ENCODE results near the gene NUB1. TPM values are rescaled to one million over a fixed set of nuclear protein-coding genes. Genes with fewer than 3 reads are reported as not detected.
A peak's percentile ranks its signal among the peaks of the same experiment; 100 is the strongest.

Gene NUB1
- total RNA-seq, 2 experiments from 2014 or later = 84.8 to 91.8 TPM

DNA sequence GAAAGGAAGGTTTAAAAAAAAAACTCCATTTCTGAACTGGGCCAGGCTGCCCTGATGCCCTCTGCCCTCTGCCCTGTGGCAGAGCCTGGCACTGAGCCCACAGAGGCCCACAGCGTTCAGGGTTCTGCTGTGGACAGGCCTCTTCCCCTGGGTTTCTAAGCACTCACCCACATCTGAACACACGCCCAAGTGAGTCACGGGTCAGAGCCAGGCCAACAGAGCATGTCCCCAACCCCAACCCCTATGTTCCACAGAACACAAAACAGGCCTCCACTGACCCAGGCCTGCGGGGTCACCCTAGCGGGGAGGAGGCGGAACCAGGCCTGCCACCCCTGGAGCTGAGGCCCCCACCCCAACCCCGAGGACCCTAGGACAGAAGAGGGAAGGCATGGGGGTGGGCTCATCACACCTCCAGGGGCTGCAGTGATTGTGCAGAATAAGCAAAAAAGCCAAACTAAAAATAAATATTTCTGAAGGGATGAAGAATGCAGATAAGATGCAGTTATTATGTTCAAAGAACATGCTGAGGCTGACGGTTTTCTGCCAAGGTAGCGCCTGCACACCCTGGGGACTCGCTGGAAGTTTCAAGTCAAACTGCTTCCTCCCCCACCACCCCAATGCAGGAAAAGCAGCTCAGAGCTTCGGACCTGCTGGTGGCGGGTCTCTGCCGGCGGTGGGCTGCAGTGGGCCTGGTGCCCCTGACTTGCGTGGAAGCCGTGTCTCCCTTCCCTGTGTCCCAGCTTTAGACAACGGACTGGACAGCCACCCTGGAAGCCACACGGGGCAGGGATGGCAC lies 62.8 kb downstream of the NUB1 start:
- Mint-ChIP-seq H3K27ac (no peak overlapping the region), H3K4me3 (no peak overlapping the region), H3K4me1 (peaks cover 9% of the 10 kb centered on the region), H3K9me3 (no peaks in the 10 kb centered on the region), H3K36me3 (no peaks in the 10 kb centered on the region), H3K27me3 (peaks cover 17% of the 10 kb centered on the region)
- POLR2A ChIA-PET = no interaction called here
- no peak for DNase-seq
- no peak for ATAC-seq (ENCODE audit: low read depth)

DNA sequence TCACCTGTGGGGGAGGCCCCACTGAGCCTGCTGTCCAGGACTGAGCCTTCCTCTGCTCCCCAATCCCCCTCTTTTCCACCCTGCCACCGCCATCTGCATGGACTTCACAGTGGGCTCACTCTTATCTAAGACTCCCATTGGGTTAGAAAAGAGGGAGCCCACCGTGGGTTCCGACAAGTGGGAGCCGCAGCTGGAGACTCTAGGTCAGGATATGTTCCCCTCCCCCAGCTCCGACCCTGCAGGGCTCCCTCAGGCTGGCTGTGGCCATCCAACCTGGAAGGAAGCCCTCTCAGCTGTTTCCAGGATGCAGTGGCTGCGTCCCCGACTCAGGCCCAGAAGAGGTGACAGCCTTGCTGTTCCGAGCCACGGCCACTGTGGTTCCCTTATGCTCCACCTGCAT lies 63.4 kb downstream of the NUB1 start:
- no peaks in the 10 kb centered on the region for H3K36me3 Mint-ChIP-seq
- H3K27me3 Mint-ChIP-seq = peaks cover 17% of the 10 kb centered on the region
- POLR2A ChIA-PET = no interaction called here
- DNase-seq = no peak
- H3K4me3 Mint-ChIP-seq = no peak overlapping the region
- H3K27ac Mint-ChIP-seq = no peak overlapping the region
- no peaks in the 10 kb centered on the region for H3K9me3 Mint-ChIP-seq
- H3K4me1 Mint-ChIP-seq = peaks cover 9% of the 10 kb centered on the region
- no peak for ATAC-seq (ENCODE audit: low read depth)

DNA sequence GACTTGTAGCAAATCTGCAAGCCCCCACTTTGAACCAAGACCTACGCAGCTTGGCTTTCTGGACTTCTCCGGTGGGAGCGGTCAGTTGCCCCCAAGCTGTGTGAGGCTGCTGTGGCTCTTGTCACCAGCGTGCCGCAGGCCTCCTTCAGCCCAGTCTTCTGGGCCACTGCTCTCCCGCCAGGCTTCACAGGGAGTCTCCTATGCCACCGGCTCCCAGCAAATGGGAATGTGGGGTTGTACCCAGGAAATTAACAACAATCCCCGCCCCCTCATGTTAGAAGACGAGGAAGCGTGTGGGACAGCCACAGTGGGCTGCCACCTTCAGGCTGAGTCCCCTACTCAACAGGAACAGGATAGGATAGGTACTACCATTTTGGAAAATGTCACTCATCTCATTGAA lies 64.0 kb downstream of the NUB1 start:
- peaks cover 20% of the 10 kb centered on the region for H3K27me3 Mint-ChIP-seq
- ATAC-seq (ENCODE audit: low read depth) = no peak
- no peaks in the 10 kb centered on the region for H3K9me3 Mint-ChIP-seq
- H3K4me3 Mint-ChIP-seq = no peak overlapping the region
- H3K36me3 Mint-ChIP-seq = no peaks in the 10 kb centered on the region
- POLR2A ChIA-PET = no interaction called here
- no peak for DNase-seq
- peaks cover 9% of the 10 kb centered on the region for H3K4me1 Mint-ChIP-seq
- H3K27ac Mint-ChIP-seq = no peak overlapping the region

DNA sequence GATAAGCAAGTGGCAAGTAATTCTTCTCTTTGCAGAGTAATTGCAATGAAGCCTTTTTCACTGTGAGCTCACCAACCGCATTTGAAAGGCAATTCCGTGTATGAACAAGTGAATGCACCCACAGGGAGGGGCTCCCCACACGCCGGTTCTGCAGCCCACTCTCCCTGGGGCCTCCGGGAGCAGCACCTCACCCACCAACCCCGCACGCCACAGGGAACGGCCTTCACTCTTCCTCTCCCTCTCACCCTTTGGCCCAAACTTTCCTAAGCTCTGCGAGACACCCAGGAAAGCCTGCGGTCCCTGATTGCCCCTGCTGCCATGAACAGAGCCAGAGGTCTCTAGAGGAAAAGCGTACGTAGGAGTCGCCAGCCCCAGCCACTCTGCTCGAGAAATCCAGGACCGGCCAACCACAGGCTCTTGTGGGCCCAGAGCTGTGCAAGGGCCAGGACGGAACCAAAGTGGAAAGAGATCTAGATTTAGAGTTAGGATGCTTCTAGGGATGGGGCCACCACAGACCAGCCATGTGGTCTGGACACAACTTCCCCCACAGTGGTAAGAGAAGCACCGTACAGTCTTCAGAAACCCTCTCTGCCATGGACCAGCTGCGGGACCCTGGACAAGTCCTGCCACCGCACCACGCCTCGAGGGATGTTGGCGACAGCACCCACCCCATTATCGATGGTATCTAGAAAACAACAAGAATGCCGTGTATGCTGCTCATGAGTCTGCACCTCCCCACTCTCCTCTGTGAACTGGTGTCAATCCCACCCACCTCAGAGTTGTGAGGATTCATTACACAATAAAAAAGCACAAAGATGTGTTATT lies 64.7 kb downstream of the NUB1 start:
- Mint-ChIP-seq H3K4me3 (no peak overlapping the region), H3K36me3 (no peaks in the 10 kb centered on the region), H3K9me3 (no peaks in the 10 kb centered on the region), H3K27ac (no peak overlapping the region), H3K27me3 (peaks cover 26% of the 10 kb centered on the region), H3K4me1 (peaks cover 10% of the 10 kb centered on the region)
- DNase-seq = no peak
- POLR2A ChIA-PET = no interaction called here
- ATAC-seq (ENCODE audit: low read depth) = no peak

DNA sequence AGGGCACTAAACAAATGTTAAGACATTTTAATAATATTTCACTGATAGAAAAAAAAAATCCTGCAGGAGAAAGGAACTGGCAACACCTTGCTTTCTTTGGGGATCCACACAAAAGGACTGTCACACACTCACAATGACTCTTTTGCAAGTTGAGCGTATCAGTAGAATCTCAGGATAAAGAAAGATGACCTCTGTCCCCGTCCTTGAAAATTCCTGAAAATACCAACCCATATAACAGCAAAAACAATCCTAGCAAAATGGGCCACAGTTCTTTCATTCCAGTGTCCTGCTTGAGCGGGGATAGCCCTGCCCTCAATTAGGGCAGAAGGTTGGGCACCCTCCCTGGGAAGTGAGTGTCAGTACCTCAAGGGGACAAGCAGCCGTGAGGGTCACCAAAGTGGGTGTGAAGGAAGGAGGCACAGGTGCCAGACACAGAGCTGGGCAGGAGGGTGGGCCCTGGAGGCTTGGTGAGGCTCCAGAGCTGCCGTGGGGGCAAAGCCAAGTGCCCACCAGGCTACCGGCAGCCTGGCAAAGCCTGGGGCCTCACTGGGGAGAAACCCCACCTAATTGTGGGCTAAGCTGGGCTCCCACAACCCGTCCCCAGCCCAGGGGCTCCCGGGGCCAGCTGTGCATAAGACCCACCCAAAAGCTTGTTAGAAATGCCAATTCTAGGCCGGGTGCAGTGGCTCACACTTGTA lies 65.4 kb downstream of the NUB1 start:
- Mint-ChIP-seq H3K4me3 (no peak overlapping the region), H3K27ac (no peak overlapping the region), H3K36me3 (no peaks in the 10 kb centered on the region), H3K27me3 (peaks cover 32% of the 10 kb centered on the region), H3K9me3 (no peaks in the 10 kb centered on the region), H3K4me1 (peaks cover 9% of the 10 kb centered on the region)
- POLR2A ChIA-PET = no interaction called here
- DNase-seq (no peak), ATAC-seq (ENCODE audit: low read depth) (no peak)

DNA sequence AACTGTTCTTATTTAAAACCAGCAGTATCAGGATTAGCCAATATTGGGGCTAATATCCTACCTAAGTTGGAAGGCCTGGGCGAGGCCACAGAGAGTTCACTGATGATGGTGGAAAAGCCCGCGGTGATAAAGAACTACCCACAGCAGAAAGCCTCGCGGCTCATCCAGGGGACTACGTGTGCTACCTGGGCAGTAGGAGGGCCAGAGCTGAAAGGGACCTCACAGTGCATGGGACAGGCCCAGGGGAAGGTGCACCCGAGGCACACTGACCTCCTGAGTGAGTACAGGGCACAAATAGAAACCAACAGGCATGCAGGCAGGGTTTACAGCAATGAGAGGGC lies 66.9 kb downstream of the NUB1 start:
- Mint-ChIP-seq H3K4me1 (peaks cover 10% of the 10 kb centered on the region), H3K27ac (no peak overlapping the region), H3K36me3 (no peaks in the 10 kb centered on the region), H3K27me3 (peaks cover 43% of the 10 kb centered on the region), H3K9me3 (no peaks in the 10 kb centered on the region), H3K4me3 (peak overlapping the region; percentile 40)
- POLR2A ChIA-PET = no interaction called here
- DNase-seq (no peak), ATAC-seq (ENCODE audit: low read depth) (no peak)

DNA sequence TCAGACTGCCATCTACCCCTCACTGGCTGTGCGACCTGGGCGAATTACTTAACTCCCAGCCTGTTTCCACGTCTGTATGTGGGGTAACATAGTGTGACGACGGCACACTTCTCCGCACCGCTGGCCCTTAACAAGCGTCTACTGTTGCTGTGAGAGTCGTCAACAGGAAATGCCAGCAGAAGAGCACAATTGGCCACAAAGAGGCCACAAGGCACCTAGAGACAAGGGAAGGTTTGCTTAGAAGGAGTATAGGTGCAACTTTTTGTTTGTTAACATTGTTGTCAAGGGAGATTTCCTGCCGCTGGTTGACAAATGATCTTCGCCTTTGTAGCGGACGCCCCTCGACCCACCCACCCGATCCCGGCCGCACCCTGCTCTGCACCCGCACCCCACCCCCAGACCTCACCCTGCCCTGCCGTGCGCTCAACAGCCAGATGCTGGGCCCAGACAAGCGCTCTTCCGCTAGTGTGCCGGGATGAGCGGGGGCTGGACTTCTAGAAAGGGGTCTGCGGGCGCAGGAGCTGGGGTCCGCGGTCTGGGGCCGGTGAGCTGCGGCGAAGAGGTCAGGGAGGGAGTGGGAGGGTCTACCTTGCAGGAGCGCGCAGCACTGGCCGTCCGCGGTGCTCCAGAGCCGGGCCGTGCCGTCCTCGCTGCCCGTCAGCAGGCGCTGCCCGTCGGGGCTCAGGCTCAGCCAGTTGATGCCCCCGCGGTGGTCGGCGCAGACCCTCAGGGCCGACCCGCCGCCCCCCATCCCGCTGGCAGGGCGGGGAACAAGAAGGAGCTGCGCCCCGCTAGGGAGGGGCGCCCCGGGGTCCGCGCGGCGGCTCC lies 67.4 kb downstream of the NUB1 start:
- Mint-ChIP-seq H3K27ac (no peak overlapping the region), H3K9me3 (no peaks in the 10 kb centered on the region), H3K4me3 (peak overlapping the region; percentile 40), H3K4me1 (peaks cover 8% of the 10 kb centered on the region), H3K36me3 (no peaks in the 10 kb centered on the region), H3K27me3 (peaks cover 43% of the 10 kb centered on the region)
- POLR2A ChIA-PET = interaction anchor here (0.7 kb wide), 1 partner anchor 57 kb away, joined by 3 read pairs; no protein-coding TSS in a partner anchor
- DNase-seq (no peak), ATAC-seq (ENCODE audit: low read depth) (peak; percentile 68)

DNA sequence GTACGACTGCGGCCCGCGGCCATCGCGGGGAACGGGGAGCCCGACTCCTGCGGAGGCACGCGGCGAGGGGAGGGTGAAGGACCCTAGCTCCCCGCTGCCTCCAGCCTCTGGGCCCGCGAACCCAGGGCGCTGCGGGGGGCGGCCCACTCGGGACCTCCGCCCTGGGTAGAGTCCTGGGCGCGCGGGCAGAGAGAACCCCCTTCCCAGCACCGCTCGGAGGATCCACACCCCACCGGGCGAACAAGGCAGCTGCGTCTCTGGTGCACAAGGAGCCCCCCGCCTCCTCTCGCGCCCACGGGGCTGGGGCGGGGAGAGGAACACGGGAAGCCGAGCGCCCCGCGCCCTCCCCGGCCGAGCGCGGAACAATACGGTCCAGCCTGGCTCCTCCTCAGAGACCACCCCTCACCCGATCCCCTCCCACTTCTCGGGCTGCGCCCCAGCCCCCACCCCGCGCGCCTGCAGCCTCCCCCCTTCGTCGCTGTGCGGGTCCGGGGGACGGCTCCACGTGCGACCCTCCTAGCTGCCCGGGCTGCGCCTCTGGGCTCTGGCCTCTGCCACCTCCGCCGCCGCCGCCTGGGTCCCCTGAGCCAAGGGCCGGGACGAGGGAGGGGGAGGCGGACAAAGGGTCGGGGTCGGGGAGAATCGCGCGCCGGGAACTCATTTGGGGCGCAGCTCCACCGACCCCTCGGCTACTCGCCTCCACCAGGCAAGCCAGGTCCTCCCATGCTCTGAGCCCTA lies 68.2 kb downstream of the NUB1 start, which contains the start of gene WDR86:
TSS of gene WDR86 (minus strand) at position 372 of the 738 bp plus-strand sequence. CDS start 449 bp downstream, outside the sequence.
- POLR2A ChIA-PET = interaction anchor here (0.7 kb wide), 2 partner anchors 29 to 58 kb away, joined by 3 to 7 read pairs; no protein-coding TSS in a partner anchor
- DNase-seq (peak; percentile 42), ATAC-seq (ENCODE audit: low read depth) (peak; percentile 5)
- no peak within 1 kb of the TSS for H3K27ac Mint-ChIP-seq
- no peaks in the 10 kb centered on the region for H3K9me3 Mint-ChIP-seq
- peaks cover 47% of the 10 kb centered on the region for H3K27me3 Mint-ChIP-seq
- H3K4me1 Mint-ChIP-seq = peaks cover 12% of the 10 kb centered on the region
- H3K36me3 Mint-ChIP-seq = no peaks in the 10 kb centered on the region
- H3K4me3 Mint-ChIP-seq = peak within 1 kb of the TSS; percentile 40

DNA sequence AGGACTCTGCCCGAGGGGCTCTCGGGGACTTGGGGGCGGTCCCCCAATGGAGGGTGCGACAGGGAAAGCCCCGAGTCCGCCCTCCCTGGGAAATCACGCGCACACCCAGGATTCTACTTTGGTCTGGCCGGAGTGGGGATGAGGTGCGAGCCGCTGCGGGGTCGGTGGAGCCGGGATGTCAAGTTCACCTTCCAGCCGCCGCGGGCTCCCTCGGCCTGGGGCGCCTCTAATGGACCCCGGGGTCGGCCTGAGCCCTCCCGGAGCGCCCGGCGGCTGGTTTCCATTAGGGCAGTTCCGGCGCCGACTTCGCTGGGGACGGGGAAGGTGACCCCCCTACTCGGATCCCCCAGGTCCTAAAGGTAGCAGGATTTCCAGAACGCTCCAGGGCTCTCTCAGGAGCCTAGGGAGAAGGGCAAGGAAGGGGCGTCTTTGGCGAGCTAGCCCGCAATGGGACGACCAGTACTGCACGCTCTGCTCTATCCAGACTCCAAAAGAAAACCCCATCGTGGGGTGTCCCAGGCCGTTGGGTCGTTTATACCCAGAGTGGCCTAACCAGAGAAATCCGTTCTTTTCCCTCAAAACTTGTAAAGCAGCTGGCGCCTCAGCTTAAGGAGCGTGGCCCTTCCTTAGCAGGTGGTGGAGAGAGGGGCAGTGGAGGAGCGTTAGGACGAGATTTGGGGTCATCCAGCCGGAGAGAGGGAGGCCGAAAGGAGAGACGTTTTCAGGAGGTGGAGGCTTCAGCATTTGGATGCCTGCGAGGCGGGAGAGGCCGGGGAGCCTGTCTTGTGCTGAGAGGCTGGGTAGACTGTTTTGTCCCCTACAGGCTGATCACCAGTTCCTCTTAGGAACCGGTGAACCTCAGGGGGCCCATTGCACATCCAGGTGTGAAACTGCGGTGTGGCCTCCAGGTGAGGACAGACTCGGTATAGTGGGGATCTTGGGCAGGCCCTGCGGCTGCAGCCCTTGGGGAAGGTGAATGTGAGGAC lies 69.1 kb downstream of the NUB1 start:
- H3K9me3 Mint-ChIP-seq = no peaks in the 10 kb centered on the region
- POLR2A ChIA-PET = interaction anchor here (0.7 to 1.3 kb wide), 2 partner anchors 23 to 30 kb away, joined by 3 to 7 read pairs; no protein-coding TSS in a partner anchor
- H3K27me3 Mint-ChIP-seq = peaks cover 47% of the 10 kb centered on the region
- no peaks in the 10 kb centered on the region for H3K36me3 Mint-ChIP-seq
- peaks cover 12% of the 10 kb centered on the region for H3K4me1 Mint-ChIP-seq
- DNase-seq (peak; percentile 30), ATAC-seq (ENCODE audit: low read depth) (no peak)
- H3K4me3 Mint-ChIP-seq = peak overlapping the region; percentile 35
- H3K27ac Mint-ChIP-seq = no peak overlapping the region

DNA sequence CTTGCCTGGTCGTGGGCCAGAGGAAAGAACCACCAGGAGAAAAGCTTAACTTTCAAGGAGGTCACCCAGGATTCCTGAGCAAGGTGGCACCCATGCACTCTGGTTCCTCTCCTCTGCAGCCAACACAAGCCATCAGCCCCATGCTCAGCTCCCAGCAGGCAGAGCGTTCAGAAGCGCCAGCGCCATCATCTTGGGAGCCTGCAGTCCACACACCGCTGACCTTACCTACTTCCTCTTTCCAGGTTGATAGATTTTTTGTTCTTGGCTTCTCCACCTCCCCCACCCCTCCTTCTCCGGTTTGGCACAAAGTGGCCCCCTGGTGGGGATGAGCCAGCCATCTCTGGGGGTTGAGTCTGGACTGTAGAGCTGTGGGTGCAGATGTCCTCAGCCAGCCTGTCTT lies 69.9 kb downstream of the NUB1 start:
- Mint-ChIP-seq H3K27me3 (peaks cover 47% of the 10 kb centered on the region), H3K9me3 (no peaks in the 10 kb centered on the region), H3K4me3 (no peak overlapping the region), H3K27ac (no peak overlapping the region), H3K4me1 (peaks cover 12% of the 10 kb centered on the region), H3K36me3 (no peaks in the 10 kb centered on the region)
- POLR2A ChIA-PET = interaction anchor here (0.6 to 1.3 kb wide), 3 partner anchors 22 to 303 kb away, joined by 3 to 5 read pairs (median 3); no protein-coding TSS in a partner anchor
- DNase-seq (no peak), ATAC-seq (ENCODE audit: low read depth) (no peak)

DNA sequence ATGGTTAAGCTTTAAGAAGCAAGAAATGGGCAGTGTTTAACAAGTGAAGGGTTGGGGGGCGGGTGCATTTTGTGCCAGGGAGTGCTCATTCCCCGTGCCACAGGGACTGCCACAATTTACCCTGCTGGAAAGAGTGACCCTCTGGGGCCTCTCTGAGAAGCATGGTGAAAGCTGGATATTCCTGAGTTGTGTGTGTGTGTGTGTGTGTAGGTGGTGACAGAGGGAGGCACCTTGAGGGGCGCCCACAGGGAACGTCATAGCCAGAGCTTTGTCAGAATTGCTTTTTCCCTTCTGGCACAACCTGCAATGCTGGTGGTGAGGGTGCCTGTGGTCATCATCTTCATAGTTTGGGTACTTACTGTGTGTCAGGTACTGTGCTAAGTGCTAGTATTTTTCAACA lies 70.7 kb downstream of the NUB1 start:
- ATAC-seq (ENCODE audit: low read depth) = no peak
- Mint-ChIP-seq H3K9me3 (no peaks in the 10 kb centered on the region), H3K27me3 (peaks cover 45% of the 10 kb centered on the region), H3K4me1 (peaks cover 12% of the 10 kb centered on the region), H3K27ac (no peak overlapping the region), H3K36me3 (no peaks in the 10 kb centered on the region), H3K4me3 (no peak overlapping the region)
- POLR2A ChIA-PET = interaction anchor here (0.6 to 0.7 kb wide), 2 partner anchors 108 to 304 kb away, joined by 3 to 5 read pairs; no protein-coding TSS in a partner anchor
- DNase-seq = no peak
